Activated CD8-positive, alpha-beta memory T cell treated with anti-CD3 and anti-CD28 coated beads, Interleukin-2, amount 10 ng/mL, durations not matched to agents 7 days and 5 days (primary cell): Measurements from ENCODE around the gene PPIL4. TPM values are rescaled to one million over a fixed set of nuclear protein-coding genes. Genes with fewer than 3 reads are reported as not detected.

Experiments used
- ATAC-seq: fragments of 150-1000 bp; cut with Tn5 transposase; one replicate; pipeline ENCODE4 v1.10.0; 2021; ENCODE audit warnings: moderate library complexity
- CTCF ChIA-PET: fragments of 350-600 bp; sonication (Branson Sonifier 250); formaldehyde crosslinking; loops from one replicate; lab custom pipeline; 2021; ENCODE audit warnings: antibody characterized with exemption; lab: Charles Lee
- DNase-seq: peaks from one replicate; pipeline ENCODE4 v3.0.0-alpha.2; 2020
- H3K27ac Mint-ChIP-seq: one replicate; pipeline ENCODE4 v1.8.0; 2021; ENCODE audit warnings: mild to moderate bottlenecking, mixed read lengths
- H3K27me3 Mint-ChIP-seq: one replicate; pipeline ENCODE4 v1.8.0; 2021; ENCODE audit warnings: mixed read lengths
- H3K36me3 Mint-ChIP-seq: one replicate; pipeline ENCODE4 v1.8.0; 2021; ENCODE audit warnings: mild to moderate bottlenecking, mixed read lengths
- H3K4me1 Mint-ChIP-seq: one replicate; pipeline ENCODE4 v1.8.0; 2021; ENCODE audit warnings: mixed read lengths
- H3K4me3 Mint-ChIP-seq: one replicate; pipeline ENCODE4 v1.8.0; 2021; ENCODE audit warnings: mild to moderate bottlenecking, moderate library complexity, mixed read lengths
- H3K9me3 Mint-ChIP-seq: one replicate; pipeline ENCODE4 v1.8.0; 2022; ENCODE audit warnings: low read depth, mixed read lengths
- total RNA-seq, 2 experiments: library from RNA; stranded (reverse); gene quantifications; one replicate each; pipeline ENCODE4 v1.2.3, GENCODE V29; 2021

Gene PPIL4
- total RNA-seq, 2 experiments from 2014 or later, result 17.8 to 18.7 TPM

- CTCF ChIA-PET, result interaction anchor here (0.8 to 4.3 kb wide), 4 partner anchors 8 to 464 kb away, joined by 3 to 23 read pairs (median 4); partner anchors contain the start of gene ZC3H12D
- Mint-ChIP-seq H3K27me3 (no peaks in the 10 kb centered on the region), H3K27ac (peak overlapping the region; percentile 30), H3K36me3 (peaks cover 4% of the 10 kb centered on the region), H3K4me3 (no peak overlapping the region), H3K9me3 (no peaks in the 10 kb centered on the region), H3K4me1 (peaks cover 61% of the 10 kb centered on the region)
- DNase-seq (peak; percentile 40), ATAC-seq (no peak)
Observed at GRCh38 chr6:149492798-149493343, 53.0 kb downstream of the PPIL4 start.

GRCh38 chr6:149489967-149490366, 55.9 kb downstream of the PPIL4 start:
- Mint-ChIP-seq H3K4me3 (no peak overlapping the region), H3K27me3 (no peaks in the 10 kb centered on the region), H3K9me3 (no peaks in the 10 kb centered on the region), H3K27ac (no peak overlapping the region), H3K4me1 (peaks cover 45% of the 10 kb centered on the region), H3K36me3 (no peaks in the 10 kb centered on the region)
- DNase-seq (peak; percentile 28), ATAC-seq (no peak)
- CTCF ChIA-PET, result interaction anchor here (0.6 to 0.9 kb wide), 2 partner anchors 27 to 266 kb away, joined by 4 read pairs; no protein-coding TSS in a partner anchor

GRCh38 chr6:149488815-149489214, 57.0 kb downstream of the PPIL4 start:
- Mint-ChIP-seq H3K9me3 (no peaks in the 10 kb centered on the region), H3K36me3 (peaks cover 4% of the 10 kb centered on the region), H3K4me1 (peaks cover 38% of the 10 kb centered on the region), H3K27me3 (no peaks in the 10 kb centered on the region), H3K4me3 (no peak overlapping the region), H3K27ac (no peak overlapping the region)
- CTCF ChIA-PET, result no interaction called here
- DNase-seq (peak; percentile 26), ATAC-seq (no peak)

- H3K4me3 Mint-ChIP-seq, result no peak overlapping the region
- H3K4me1 Mint-ChIP-seq, result peaks cover 31% of the 10 kb centered on the region
- no peak overlapping the region for H3K27ac Mint-ChIP-seq
- CTCF ChIA-PET, result interaction anchor here (1.0 to 3.6 kb wide), 3 partner anchors 7 to 24 kb away, joined by 3 to 23 read pairs (median 5); no protein-coding TSS in a partner anchor
- ATAC-seq (no peak), DNase-seq (no peak)
- H3K9me3 Mint-ChIP-seq, result no peaks in the 10 kb centered on the region
- no peaks in the 10 kb centered on the region for H3K27me3 Mint-ChIP-seq
- H3K36me3 Mint-ChIP-seq, result peaks cover 9% of the 10 kb centered on the region
Observed at GRCh38 chr6:149487316-149487715, 58.5 kb downstream of the PPIL4 start.

GRCh38 chr6:149484733-149485700, 60.8 kb downstream of the PPIL4 start, which contains the start of gene ZC3H12D:
TSS of gene ZC3H12D (minus strand) at chr6:149485014. CDS start at chr6:149474543, 10,471 bp downstream.
- Mint-ChIP-seq H3K4me3 (peak within 1 kb of the TSS; percentile 90), H3K36me3 (peaks cover 23% of the 10 kb centered on the region), H3K27ac (peak within 1 kb of the TSS; percentile 97), H3K9me3 (no peaks in the 10 kb centered on the region), H3K4me1 (peaks cover 41% of the 10 kb centered on the region), H3K27me3 (no peaks in the 10 kb centered on the region)
- ATAC-seq (peak; percentile 73), DNase-seq (peak; percentile 90)
- CTCF ChIA-PET, result interaction anchor here (0.6 to 3.6 kb wide), 15 partner anchors 10 to 458 kb away, joined by 3 to 23 read pairs (median 3); no protein-coding TSS in a partner anchor

GRCh38 chr6:149483849-149484655, 61.8 kb downstream of the PPIL4 start:
- CTCF ChIA-PET, result interaction anchor here (0.6 to 3.6 kb wide), 12 partner anchors 10 to 457 kb away, joined by 3 to 23 read pairs (median 4); no protein-coding TSS in a partner anchor
- Mint-ChIP-seq H3K4me1 (peaks cover 46% of the 10 kb centered on the region), H3K4me3 (peak overlapping the region; percentile 90), H3K9me3 (no peaks in the 10 kb centered on the region), H3K27me3 (no peaks in the 10 kb centered on the region), H3K27ac (peak overlapping the region; percentile 97), H3K36me3 (peaks cover 29% of the 10 kb centered on the region)
- no peak for ATAC-seq
- DNase-seq, result peak; percentile 43

- no peak for ATAC-seq
- Mint-ChIP-seq H3K9me3 (no peaks in the 10 kb centered on the region), H3K36me3 (peaks cover 29% of the 10 kb centered on the region), H3K27ac (peak overlapping the region; percentile 97), H3K4me3 (peak overlapping the region; percentile 90), H3K4me1 (peaks cover 49% of the 10 kb centered on the region), H3K27me3 (no peaks in the 10 kb centered on the region)
- CTCF ChIA-PET, result interaction anchor here (0.7 to 3.6 kb wide), 3 partner anchors 8 to 15 kb away, joined by 3 to 23 read pairs (median 13); no protein-coding TSS in a partner anchor
- DNase-seq, result peak; percentile 41
Observed at GRCh38 chr6:149483334-149483725, 62.5 kb downstream of the PPIL4 start.

- Mint-ChIP-seq H3K27ac (peak overlapping the region; percentile 97), H3K4me3 (peak overlapping the region; percentile 90), H3K9me3 (no peaks in the 10 kb centered on the region), H3K36me3 (peaks cover 30% of the 10 kb centered on the region), H3K4me1 (peaks cover 49% of the 10 kb centered on the region), H3K27me3 (no peaks in the 10 kb centered on the region)
- CTCF ChIA-PET, result interaction anchor here (0.7 kb wide), 1 partner anchor 8 kb away, joined by 3 read pairs; no protein-coding TSS in a partner anchor
- ATAC-seq (peak; percentile 25), DNase-seq (peak; percentile 60)
Observed at GRCh38 chr6:149482545-149483333, 63.1 kb downstream of the PPIL4 start.

GRCh38 chr6:149480502-149481280, 65.2 kb downstream of the PPIL4 start:
- peaks cover 36% of the 10 kb centered on the region for H3K36me3 Mint-ChIP-seq
- H3K27ac Mint-ChIP-seq, result peak overlapping the region; percentile 97
- peak; percentile 69 for DNase-seq

GRCh38 chr6:149478631-149479314, 67.1 kb downstream of the PPIL4 start:
- no peaks in the 10 kb centered on the region for H3K27me3 Mint-ChIP-seq
- H3K27ac Mint-ChIP-seq, result no peak overlapping the region
- H3K9me3 Mint-ChIP-seq, result no peaks in the 10 kb centered on the region
- peaks cover 35% of the 10 kb centered on the region for H3K36me3 Mint-ChIP-seq
- DNase-seq (no peak), ATAC-seq (no peak)
- no peak overlapping the region for H3K4me3 Mint-ChIP-seq
- CTCF ChIA-PET, result interaction anchor here (1.2 kb wide), 1 partner anchor 10 kb away, joined by 3 read pairs; no protein-coding TSS in a partner anchor
- peaks cover 45% of the 10 kb centered on the region for H3K4me1 Mint-ChIP-seq

More at GRCh38 chr6:149480502-149481280, 65.2 kb downstream of the PPIL4 start:
- H3K4me1 Mint-ChIP-seq, result peaks cover 55% of the 10 kb centered on the region
- no peaks in the 10 kb centered on the region for H3K9me3 Mint-ChIP-seq
- ATAC-seq, result peak; percentile 27
- H3K27me3 Mint-ChIP-seq, result no peaks in the 10 kb centered on the region
- peak overlapping the region; percentile 90 for H3K4me3 Mint-ChIP-seq
- CTCF ChIA-PET, result no interaction called here

GRCh38 chr6:149477544-149477943, 68.3 kb downstream of the PPIL4 start:
- H3K9me3 Mint-ChIP-seq, result no peaks in the 10 kb centered on the region
- no peak for ATAC-seq
- peaks cover 36% of the 10 kb centered on the region for H3K36me3 Mint-ChIP-seq
- CTCF ChIA-PET, result interaction anchor here (0.7 kb wide), 1 partner anchor 16 kb away, joined by 4 read pairs; no protein-coding TSS in a partner anchor
- H3K27ac Mint-ChIP-seq, result peak overlapping the region; percentile 39
- no peak for DNase-seq
- no peak overlapping the region for H3K4me3 Mint-ChIP-seq
- no peaks in the 10 kb centered on the region for H3K27me3 Mint-ChIP-seq
- peaks cover 52% of the 10 kb centered on the region for H3K4me1 Mint-ChIP-seq
